ENCODE measurements around the gene LRRC30. TPM values are rescaled to one million over a fixed set of nuclear protein-coding genes. Genes with fewer than 3 reads are reported as not detected.

Gene LRRC30
- total and polyA plus RNA-seq, 2 of the 4 experiments (the other 2 are of a cell fraction) = not detected

- no peak overlapping the region for H3K4me2 ChIP-seq (ENCODE audit: low read depth, low read length)
- intact Hi-C loops (cut with micrococcal nuclease) = loop anchor here (1.0 to 2.0 kb wide), 2 partner anchors 294 to 1208 kb away; partner anchors contain the start of gene PTPRM
- TF ChIP-seq, protein P1, sequence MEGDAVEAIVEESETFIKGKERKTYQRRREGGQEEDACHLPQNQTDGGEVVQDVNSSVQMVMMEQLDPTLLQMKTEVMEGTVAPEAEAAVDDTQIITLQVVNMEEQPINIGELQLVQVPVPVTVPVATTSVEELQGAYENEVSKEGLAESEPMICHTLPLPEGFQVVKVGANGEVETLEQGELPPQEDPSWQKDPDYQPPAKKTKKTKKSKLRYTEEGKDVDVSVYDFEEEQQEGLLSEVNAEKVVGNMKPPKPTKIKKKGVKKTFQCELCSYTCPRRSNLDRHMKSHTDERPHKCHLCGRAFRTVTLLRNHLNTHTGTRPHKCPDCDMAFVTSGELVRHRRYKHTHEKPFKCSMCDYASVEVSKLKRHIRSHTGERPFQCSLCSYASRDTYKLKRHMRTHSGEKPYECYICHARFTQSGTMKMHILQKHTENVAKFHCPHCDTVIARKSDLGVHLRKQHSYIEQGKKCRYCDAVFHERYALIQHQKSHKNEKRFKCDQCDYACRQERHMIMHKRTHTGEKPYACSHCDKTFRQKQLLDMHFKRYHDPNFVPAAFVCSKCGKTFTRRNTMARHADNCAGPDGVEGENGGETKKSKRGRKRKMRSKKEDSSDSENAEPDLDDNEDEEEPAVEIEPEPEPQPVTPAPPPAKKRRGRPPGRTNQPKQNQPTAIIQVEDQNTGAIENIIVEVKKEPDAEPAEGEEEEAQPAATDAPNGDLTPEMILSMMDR (conservative IDR thresholded peaks at IDR 0.05; ENCODE audit: low read depth, low read length) = peak; percentile 57
- TF ChIP-seq MAFK (IDR thresholded peaks at IDR 0.05; ENCODE audit: low read depth, low read length) (no peak), MXI1 (IDR thresholded peaks at IDR 0.05; ENCODE audit: borderline replicate concordance, low read depth, low read length) (no peak), CEBPB (IDR thresholded peaks at IDR 0.05; ENCODE audit: low read depth, low read length) (no peak), RAD21 (IDR thresholded peaks at IDR 0.05; ENCODE audit: low read length) (peak; percentile 67), CHD1 (IDR thresholded peaks at IDR 0.05; ENCODE audit: low read depth, low read length) (no peak), RCOR1 (IDR thresholded peaks at IDR 0.05; ENCODE audit: insufficient replicate concordance, low read length) (no peak), FOS (IDR thresholded peaks at IDR 0.05; ENCODE audit: low read depth, low read length) (no peak), BHLHE40 (IDR thresholded peaks at IDR 0.05; ENCODE audit: low read depth, low read length) (no peak), NFE2L2 (IDR thresholded peaks at IDR 0.05; ENCODE audit: low read depth, low read length) (no peak), MAZ (IDR thresholded peaks at IDR 0.05; ENCODE audit: borderline replicate concordance, low read depth, low read length) (no peak), POLR2A (IDR thresholded peaks at IDR 0.05; ENCODE audit: low read depth, low read length) (no peak), RFX5 (IDR thresholded peaks at IDR 0.05; ENCODE audit: low read depth, low read length) (no peak), SMC3 (IDR thresholded peaks at IDR 0.05; ENCODE audit: low read depth, low read length) (peak; percentile 49; the same call in 1 of the 2 replicates)
- TF ChIP-seq, protein P2, sequence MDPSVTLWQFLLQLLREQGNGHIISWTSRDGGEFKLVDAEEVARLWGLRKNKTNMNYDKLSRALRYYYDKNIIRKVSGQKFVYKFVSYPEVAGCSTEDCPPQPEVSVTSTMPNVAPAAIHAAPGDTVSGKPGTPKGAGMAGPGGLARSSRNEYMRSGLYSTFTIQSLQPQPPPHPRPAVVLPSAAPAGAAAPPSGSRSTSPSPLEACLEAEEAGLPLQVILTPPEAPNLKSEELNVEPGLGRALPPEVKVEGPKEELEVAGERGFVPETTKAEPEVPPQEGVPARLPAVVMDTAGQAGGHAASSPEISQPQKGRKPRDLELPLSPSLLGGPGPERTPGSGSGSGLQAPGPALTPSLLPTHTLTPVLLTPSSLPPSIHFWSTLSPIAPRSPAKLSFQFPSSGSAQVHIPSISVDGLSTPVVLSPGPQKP (IDR thresholded peaks at IDR 0.05; ENCODE audit: borderline replicate concordance, low read depth, low read length) = no peak
Measured at GRCh38 chr18:7272311-7273049, 41.6 kb downstream of the LRRC30 start.

More at GRCh38 chr18:7272311-7273049, 41.6 kb downstream of the LRRC30 start:
- POLR2A ChIA-PET (ENCODE audit: unreplicated experiment) = no interaction called here
- Histone ChIP-seq H2AK9ac (replicated peaks; ENCODE audit: low read depth, low read length, poor library complexity) (no peak overlapping the region), H3K23ac (ENCODE audit: low read depth, low read length) (no peak overlapping the region), H3K9me3 (ENCODE audit: control insufficient read depth, insufficient read depth, low read length) (peaks cover 2% of the 10 kb centered on the region; the same call in 1 of the 2 replicates), H2BK5ac (ENCODE audit: low read depth, low read length, poor library complexity, severe bottlenecking) (no peak overlapping the region), H2AK5ac (ENCODE audit: low read depth, low read length) (no peak overlapping the region), H2AFZ (replicated peaks; ENCODE audit: low read length, poor library complexity) (no peak overlapping the region), H3K14ac (replicated peaks; ENCODE audit: low read depth, low read length) (no peak overlapping the region), H3K56ac (ENCODE audit: extremely low read depth, insufficient read depth, low read length) (no peak overlapping the region), H4K91ac (ENCODE audit: insufficient read depth, low read depth, low read length) (no peak overlapping the region), H3K79me1 (ENCODE audit: low read depth in 1 of 2, low read length in 2 of 2) (no peaks in the 10 kb centered on the region), H3K36me3 (ENCODE audit: control insufficient read depth, insufficient read depth, low read length) (no peaks in the 10 kb centered on the region), H4K8ac (ENCODE audit: low read depth in 2 of 2, low read length in 2 of 2) (no peak overlapping the region), H3K9me1 (ENCODE audit: insufficient read depth, low read length) (no peaks in the 10 kb centered on the region), H3K18ac (ENCODE audit: low read depth, low read length) (no peak overlapping the region), H3K27me3 (ENCODE audit: control insufficient read depth, insufficient read depth, low read length) (no peaks in the 10 kb centered on the region; the same call in 1 of the 2 replicates), H3K4me1 (ENCODE audit: control insufficient read depth, insufficient read depth, low read length) (peaks cover 4% of the 10 kb centered on the region; the same call in 1 of the 2 replicates), H4K20me1 (ENCODE audit: insufficient read depth, low read length) (no peaks in the 10 kb centered on the region), H2BK20ac (ENCODE audit: low read depth, low read length) (no peak overlapping the region), H2BK120ac (ENCODE audit: low read depth, low read length) (no peak overlapping the region), H4K5ac (ENCODE audit: low read depth, low read length) (no peak overlapping the region), H3K9ac (ENCODE audit: low read depth, low read length) (no peak overlapping the region), H2BK15ac (ENCODE audit: low read depth, low read length) (no peak overlapping the region), H3K27ac (ENCODE audit: insufficient read depth, low read length) (no peak overlapping the region), H3K4ac (ENCODE audit: low read depth, low read length) (no peak overlapping the region), H3K4me3 (ENCODE audit: insufficient read depth, low read depth, low read length) (no peak overlapping the region)
- 34% methylated on average over 6 of the region's 24 CpGs; no CpG with 5 or more reads in 1 of the 2 experiments for WGBS, 2 experiments (ENCODE audit: extremely low coverage in 2 of 2, insufficient read length in 1 of 2)
- no TSS peak for BruUV-seq (replicated peaks)
- in situ Hi-C loops (cut with MboI; ENCODE audit: low sequenced_read_pairs) = no loop called here
- peak; percentile 61 for DNase-seq
- peak; percentile 87 for ATAC-seq (ENCODE audit: low read depth)
- CTCF ChIA-PET = interaction anchor here (0.7 to 1.4 kb wide), 3 partner anchors 286 to 1208 kb away, joined by 3 to 4 read pairs (median 4); no protein-coding TSS in a partner anchor
- dilution Hi-C loops (cut with HindIII; ENCODE audit: low sequenced_read_pairs, unreplicated experiment) = no loop called here

Measured in IMR-90 (cell line).